Measurements from ENCODE around the gene MAN2A1.

DNA sequence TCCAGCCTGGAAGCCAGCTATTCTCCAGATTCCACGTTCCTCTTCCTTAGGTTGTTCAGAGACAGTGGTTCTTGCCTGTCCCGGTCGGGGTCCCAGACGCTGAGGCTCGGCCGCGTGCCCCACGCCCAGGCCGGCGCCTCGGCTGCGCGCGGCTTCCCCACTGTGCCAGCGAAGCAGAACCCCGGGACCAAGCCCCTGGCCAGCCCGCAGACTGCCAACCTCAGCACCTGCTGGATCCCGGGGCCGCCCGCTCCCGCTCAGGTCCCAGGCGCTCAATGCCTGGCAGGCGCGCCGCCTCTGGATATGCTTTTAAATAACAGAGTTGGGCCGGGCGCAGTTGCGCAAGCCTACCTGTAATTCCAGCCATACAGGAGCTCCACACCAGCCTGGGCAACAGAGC lies 195.5 kb downstream of the MAN2A1 start:
- no peak for TF ChIP-seq POLR2AphosphoS5 (IDR thresholded peaks at IDR 0.05; ENCODE audit: low read depth, low read length)
- TF ChIP-seq TAF1 (IDR thresholded peaks at IDR 0.05; ENCODE audit: low read depth, low read length): no peak
- TF ChIP-seq POLR2A (IDR thresholded peaks at IDR 0.05; ENCODE audit: low read depth, low read length): no peak
- TF ChIP-seq SPI1 (IDR thresholded peaks at IDR 0.05; ENCODE audit: low read depth, low read length): no peak

Data from GM12891 (cell line).